Measurements from ENCODE around the gene C2CD2L. TPM values are rescaled to one million over a fixed set of nuclear protein-coding genes. Genes with fewer than 3 reads are reported as not detected.

The C2CD2L gene
- total and polyA plus RNA-seq, 2 of the 13 experiments (the other 11 are each of a cell fraction or from before 2014, with no cell fraction given) = 3.7 to 5.5 TPM

GRCh38 chr11:119100994-119101758 lies 6.0 kb upstream of the C2CD2L start (continued):
- TF ChIP-seq ZNF280D (CRISPR knock-in tag; IDR thresholded peaks at IDR 0.05) (no peak), MYC (CRISPR knock-in tag; IDR thresholded peaks at IDR 0.05; ENCODE audit: borderline replicate concordance) (no peak), CHCHD3 (CRISPR knock-in tag; IDR thresholded peaks at IDR 0.05) (no peak), ZNF367 (CRISPR knock-in tag; IDR thresholded peaks at IDR 0.05; ENCODE audit: borderline replicate concordance) (no peak), ZNF747 (CRISPR knock-in tag; IDR thresholded peaks at IDR 0.05; ENCODE audit: borderline replicate concordance) (0 out of 2 replicates have a peak, but pooled peaks have one; percentile 34), ZSCAN12 (CRISPR knock-in tag; IDR thresholded peaks at IDR 0.05) (no peak), HDAC6 (IDR thresholded peaks at IDR 0.05; ENCODE audit: low read depth, low read length) (no peak), ZNF235 (CRISPR knock-in tag; IDR thresholded peaks at IDR 0.05; ENCODE audit: borderline replicate concordance) (no peak), ATM (IDR thresholded peaks at IDR 0.05; ENCODE audit: borderline replicate concordance) (no peak)
- TF ChIP-seq, protein P1, sequence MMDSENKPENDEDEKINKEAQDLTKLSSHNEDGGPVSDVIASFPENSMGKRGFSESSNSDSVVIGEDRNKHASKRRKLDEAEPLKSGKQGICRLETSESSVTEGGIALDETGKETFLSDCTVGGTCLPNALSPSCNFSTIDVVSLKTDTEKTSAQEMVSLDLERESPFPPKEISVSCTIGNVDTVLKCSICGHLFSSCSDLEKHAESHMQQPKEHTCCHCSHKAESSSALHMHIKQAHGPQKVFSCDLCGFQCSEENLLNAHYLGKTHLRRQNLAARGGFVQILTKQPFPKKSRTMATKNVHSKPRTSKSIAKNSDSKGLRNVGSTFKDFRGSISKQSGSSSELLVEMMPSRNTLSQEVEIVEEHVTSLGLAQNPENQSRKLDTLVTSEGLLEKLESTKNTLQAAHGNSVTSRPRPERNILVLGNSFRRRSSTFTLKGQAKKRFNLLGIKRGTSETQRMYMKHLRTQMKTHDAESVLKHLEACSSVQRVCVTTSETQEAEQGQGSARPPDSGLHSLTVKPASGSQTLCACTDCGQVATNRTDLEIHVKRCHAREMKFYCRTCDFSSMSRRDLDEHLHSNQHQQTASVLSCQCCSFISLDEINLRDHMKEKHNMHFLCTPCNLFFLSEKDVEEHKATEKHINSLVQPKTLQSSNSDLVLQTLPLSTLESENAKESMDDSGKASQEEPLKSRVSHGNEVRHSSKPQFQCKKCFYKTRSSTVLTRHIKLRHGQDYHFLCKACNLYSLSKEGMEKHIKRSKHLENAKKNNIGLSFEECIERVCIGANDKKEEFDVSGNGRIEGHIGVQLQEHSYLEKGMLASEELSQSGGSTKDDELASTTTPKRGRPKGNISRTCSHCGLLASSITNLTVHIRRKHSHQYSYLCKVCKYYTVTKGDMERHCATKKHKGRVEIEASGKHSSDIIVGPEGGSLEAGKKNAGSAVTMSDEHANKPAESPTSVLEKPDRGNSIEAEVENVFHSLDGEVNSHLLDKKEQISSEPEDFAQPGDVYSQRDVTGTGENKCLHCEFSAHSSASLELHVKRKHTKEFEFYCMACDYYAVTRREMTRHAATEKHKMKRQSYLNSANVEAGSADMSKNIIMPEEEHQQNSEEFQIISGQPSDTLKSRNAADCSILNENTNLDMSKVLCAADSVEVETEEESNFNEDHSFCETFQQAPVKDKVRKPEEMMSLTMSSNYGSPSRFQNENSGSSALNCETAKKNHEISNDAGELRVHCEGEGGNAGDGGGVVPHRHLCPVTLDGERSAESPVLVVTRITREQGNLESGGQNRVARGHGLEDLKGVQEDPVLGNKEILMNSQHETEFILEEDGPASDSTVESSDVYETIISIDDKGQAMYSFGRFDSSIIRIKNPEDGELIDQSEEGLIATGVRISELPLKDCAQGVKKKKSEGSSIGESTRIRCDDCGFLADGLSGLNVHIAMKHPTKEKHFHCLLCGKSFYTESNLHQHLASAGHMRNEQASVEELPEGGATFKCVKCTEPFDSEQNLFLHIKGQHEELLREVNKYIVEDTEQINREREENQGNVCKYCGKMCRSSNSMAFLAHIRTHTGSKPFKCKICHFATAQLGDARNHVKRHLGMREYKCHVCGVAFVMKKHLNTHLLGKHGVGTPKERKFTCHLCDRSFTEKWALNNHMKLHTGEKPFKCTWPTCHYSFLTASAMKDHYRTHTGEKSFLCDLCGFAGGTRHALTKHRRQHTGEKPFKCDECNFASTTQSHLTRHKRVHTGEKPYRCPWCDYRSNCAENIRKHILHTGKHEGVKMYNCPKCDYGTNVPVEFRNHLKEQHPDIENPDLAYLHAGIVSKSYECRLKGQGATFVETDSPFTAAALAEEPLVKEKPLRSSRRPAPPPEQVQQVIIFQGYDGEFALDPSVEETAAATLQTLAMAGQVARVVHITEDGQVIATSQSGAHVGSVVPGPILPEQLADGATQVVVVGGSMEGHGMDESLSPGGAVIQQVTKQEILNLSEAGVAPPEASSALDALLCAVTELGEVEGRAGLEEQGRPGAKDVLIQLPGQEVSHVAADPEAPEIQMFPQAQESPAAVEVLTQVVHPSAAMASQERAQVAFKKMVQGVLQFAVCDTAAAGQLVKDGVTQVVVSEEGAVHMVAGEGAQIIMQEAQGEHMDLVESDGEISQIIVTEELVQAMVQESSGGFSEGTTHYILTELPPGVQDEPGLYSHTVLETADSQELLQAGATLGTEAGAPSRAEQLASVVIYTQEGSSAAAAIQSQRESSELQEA (CRISPR knock-in tag; IDR thresholded peaks at IDR 0.05; ENCODE audit: not compliant biosample characterization) = peak; percentile 48
- TF ChIP-seq, protein P2, sequence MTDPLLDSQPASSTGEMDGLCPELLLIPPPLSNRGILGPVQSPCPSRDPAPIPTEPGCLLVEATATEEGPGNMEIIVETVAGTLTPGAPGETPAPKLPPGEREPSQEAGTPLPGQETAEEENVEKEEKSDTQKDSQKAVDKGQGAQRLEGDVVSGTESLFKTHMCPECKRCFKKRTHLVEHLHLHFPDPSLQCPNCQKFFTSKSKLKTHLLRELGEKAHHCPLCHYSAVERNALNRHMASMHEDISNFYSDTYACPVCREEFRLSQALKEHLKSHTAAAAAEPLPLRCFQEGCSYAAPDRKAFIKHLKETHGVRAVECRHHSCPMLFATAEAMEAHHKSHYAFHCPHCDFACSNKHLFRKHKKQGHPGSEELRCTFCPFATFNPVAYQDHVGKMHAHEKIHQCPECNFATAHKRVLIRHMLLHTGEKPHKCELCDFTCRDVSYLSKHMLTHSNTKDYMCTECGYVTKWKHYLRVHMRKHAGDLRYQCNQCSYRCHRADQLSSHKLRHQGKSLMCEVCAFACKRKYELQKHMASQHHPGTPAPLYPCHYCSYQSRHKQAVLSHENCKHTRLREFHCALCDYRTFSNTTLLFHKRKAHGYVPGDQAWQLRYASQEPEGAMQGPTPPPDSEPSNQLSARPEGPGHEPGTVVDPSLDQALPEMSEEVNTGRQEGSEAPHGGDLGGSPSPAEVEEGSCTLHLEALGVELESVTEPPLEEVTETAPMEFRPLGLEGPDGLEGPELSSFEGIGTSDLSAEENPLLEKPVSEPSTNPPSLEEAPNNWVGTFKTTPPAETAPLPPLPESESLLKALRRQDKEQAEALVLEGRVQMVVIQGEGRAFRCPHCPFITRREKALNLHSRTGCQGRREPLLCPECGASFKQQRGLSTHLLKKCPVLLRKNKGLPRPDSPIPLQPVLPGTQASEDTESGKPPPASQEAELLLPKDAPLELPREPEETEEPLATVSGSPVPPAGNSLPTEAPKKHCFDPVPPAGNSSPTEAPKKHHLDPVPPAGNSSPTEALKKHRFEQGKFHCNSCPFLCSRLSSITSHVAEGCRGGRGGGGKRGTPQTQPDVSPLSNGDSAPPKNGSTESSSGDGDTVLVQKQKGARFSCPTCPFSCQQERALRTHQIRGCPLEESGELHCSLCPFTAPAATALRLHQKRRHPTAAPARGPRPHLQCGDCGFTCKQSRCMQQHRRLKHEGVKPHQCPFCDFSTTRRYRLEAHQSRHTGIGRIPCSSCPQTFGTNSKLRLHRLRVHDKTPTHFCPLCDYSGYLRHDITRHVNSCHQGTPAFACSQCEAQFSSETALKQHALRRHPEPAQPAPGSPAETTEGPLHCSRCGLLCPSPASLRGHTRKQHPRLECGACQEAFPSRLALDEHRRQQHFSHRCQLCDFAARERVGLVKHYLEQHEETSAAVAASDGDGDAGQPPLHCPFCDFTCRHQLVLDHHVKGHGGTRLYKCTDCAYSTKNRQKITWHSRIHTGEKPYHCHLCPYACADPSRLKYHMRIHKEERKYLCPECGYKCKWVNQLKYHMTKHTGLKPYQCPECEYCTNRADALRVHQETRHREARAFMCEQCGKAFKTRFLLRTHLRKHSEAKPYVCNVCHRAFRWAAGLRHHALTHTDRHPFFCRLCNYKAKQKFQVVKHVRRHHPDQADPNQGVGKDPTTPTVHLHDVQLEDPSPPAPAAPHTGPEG (CRISPR knock-in tag; IDR thresholded peaks at IDR 0.05) = peak; percentile 51; the same call in 1 of the 2 replicates

Measured in HepG2 (cell line).